ENCODE measurements around the gene PRLH.
"Not testable (repeated sequence)": the region's sequence is repeated elsewhere in the genome, so short reads cannot be mapped to it uniquely, and the experiment has no call there.

PRLH gene

GRCh38 chr2:237583385-237584295, 17.3 kb downstream of the PRLH start:
- DNase-seq, result no peak

GRCh38 chr2:237585590-237586221, 19.3 kb downstream of the PRLH start:
- no peak for DNase-seq

GRCh38 chr2:237588044-237588696, 21.8 kb downstream of the PRLH start:
- no peak for DNase-seq

GRCh38 chr2:237590272-237591140, 24.1 kb downstream of the PRLH start, which contains the start of gene RAB17:
Gene RAB17 (minus strand): TSS chr2:237590734. CDS start chr2:237586154, 4,580 bp downstream.
- no peak for DNase-seq

- DNase-seq, result no peak
These were observed 24.9 kb downstream of the PRLH start for GRCh38 chr2:237591141-237591881.

GRCh38 chr2:237592425-237592980, 26.1 kb downstream of the PRLH start:
- DNase-seq, result no peak

- DNase-seq, result no peak
These were observed 26.7 kb downstream of the PRLH start for GRCh38 chr2:237593036-237593435.

GRCh38 chr2:237593596-237594320, 27.4 kb downstream of the PRLH start:
- DNase-seq, result no peak

GRCh38 chr2:237594514-237594871, 28.1 kb downstream of the PRLH start:
- no peak for DNase-seq

GRCh38 chr2:237595829-237596519, 29.6 kb downstream of the PRLH start:
- not testable (repeated sequence) for DNase-seq

GRCh38 chr2:237596520-237597195, 30.3 kb downstream of the PRLH start:
- DNase-seq, result no peak

GRCh38 chr2:237597196-237598145, 31.1 kb downstream of the PRLH start:
- DNase-seq, result no peak

- no peak for DNase-seq
These were observed 32.3 kb downstream of the PRLH start for GRCh38 chr2:237598468-237599208.

- no peak for DNase-seq
These were observed 33.2 kb downstream of the PRLH start for GRCh38 chr2:237599465-237600110.

- DNase-seq, result no peak
These were observed 34.0 kb downstream of the PRLH start for GRCh38 chr2:237600205-237600846.

- no peak for DNase-seq
These were observed 35.2 kb downstream of the PRLH start for GRCh38 chr2:237601453-237602116.

Measured in NCI-H2081 treated with DMSO at 0.1 percent for 48 hours (cell line).